ENCODE results near the gene NR3C1.

Gene NR3C1

DNA sequence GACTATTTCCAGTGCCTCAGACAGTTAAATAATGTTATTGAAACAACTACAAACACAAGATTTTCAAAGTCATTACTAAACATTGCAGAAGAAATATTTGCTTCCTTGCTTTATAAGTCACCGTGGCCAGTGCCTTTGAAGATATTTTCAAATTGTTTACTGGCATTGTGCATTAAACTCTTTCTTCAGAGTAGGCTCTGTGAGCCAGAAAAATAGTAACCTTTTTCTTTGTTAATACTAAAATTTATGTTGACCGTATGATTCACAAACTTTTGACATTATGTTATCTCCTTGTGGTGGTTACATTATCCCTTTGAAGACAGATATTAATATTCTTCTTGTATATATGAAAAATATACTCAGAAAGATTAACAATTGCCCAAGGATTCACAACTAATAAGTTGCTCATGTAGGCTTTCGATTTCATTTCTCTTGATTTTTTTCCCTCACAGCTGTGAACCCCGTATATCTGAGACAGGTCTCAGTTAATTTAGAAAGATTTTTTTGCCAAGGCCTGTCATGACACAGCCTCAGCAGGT lies 140.1 kb downstream of the NR3C1 start:
- Histone ChIP-seq H3K4me2 (ENCODE audit: low read length) (no peak overlapping the region), H3F3A (ENCODE audit: control insufficient read depth, insufficient read depth) (no peaks in the 10 kb centered on the region), H3K4me1 (ENCODE audit: control insufficient read depth, low read length) (no peaks in the 10 kb centered on the region), H3K27me3 (ENCODE audit: control insufficient read depth, low read length) (no peaks in the 10 kb centered on the region), H4K20me1 (ENCODE audit: control insufficient read depth, insufficient read depth, low read depth, low read length) (no peaks in the 10 kb centered on the region), H3K4me3 (ENCODE audit: low read length) (no peak overlapping the region), H3K27ac (ENCODE audit: low read depth, low read length) (no peak overlapping the region), H3K9me3 (ENCODE audit: control insufficient read depth, insufficient read depth, low read length) (no peaks in the 10 kb centered on the region), H3K36me3 (ENCODE audit: control insufficient read depth, low read length) (no peaks in the 10 kb centered on the region), H3K79me2 (ENCODE audit: control insufficient read depth, low read length) (no peaks in the 10 kb centered on the region), H3K9me2 (replicated peaks; ENCODE audit: control insufficient read depth, low read length) (no peaks in the 10 kb centered on the region)
- TF ChIP-seq EZH2phosphoT487 (IDR thresholded peaks at IDR 0.05; ENCODE audit: borderline replicate concordance, low read length), result no peak
- TF ChIP-seq, protein P1, sequence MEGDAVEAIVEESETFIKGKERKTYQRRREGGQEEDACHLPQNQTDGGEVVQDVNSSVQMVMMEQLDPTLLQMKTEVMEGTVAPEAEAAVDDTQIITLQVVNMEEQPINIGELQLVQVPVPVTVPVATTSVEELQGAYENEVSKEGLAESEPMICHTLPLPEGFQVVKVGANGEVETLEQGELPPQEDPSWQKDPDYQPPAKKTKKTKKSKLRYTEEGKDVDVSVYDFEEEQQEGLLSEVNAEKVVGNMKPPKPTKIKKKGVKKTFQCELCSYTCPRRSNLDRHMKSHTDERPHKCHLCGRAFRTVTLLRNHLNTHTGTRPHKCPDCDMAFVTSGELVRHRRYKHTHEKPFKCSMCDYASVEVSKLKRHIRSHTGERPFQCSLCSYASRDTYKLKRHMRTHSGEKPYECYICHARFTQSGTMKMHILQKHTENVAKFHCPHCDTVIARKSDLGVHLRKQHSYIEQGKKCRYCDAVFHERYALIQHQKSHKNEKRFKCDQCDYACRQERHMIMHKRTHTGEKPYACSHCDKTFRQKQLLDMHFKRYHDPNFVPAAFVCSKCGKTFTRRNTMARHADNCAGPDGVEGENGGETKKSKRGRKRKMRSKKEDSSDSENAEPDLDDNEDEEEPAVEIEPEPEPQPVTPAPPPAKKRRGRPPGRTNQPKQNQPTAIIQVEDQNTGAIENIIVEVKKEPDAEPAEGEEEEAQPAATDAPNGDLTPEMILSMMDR (IDR thresholded peaks at IDR 0.05; ENCODE audit: low read depth, low read length, poor library complexity, severe bottlenecking), result no peak

- no peak overlapping the region for H3K4me3 ChIP-seq (ENCODE audit: low read length)
- H3K4me1 ChIP-seq (ENCODE audit: control insufficient read depth, low read length), result no peaks in the 10 kb centered on the region
- no peaks in the 10 kb centered on the region for H3F3A ChIP-seq (ENCODE audit: control insufficient read depth, insufficient read depth)
- no peaks in the 10 kb centered on the region for H3K36me3 ChIP-seq (ENCODE audit: control insufficient read depth, low read length)
- H3K27ac ChIP-seq (ENCODE audit: low read depth, low read length), result no peak overlapping the region
- no peaks in the 10 kb centered on the region for H3K9me3 ChIP-seq (ENCODE audit: control insufficient read depth, insufficient read depth, low read length)
- no peaks in the 10 kb centered on the region for H3K27me3 ChIP-seq (ENCODE audit: control insufficient read depth, low read length)
- no peak overlapping the region for H3K4me2 ChIP-seq (ENCODE audit: low read length)
- H3K9me2 ChIP-seq (replicated peaks; ENCODE audit: control insufficient read depth, low read length), result no peaks in the 10 kb centered on the region
- H3K79me2 ChIP-seq (ENCODE audit: control insufficient read depth, low read length), result no peaks in the 10 kb centered on the region
- no peaks in the 10 kb centered on the region for H4K20me1 ChIP-seq (ENCODE audit: control insufficient read depth, insufficient read depth, low read depth, low read length)
- no peak for TF ChIP-seq EZH2phosphoT487 (IDR thresholded peaks at IDR 0.05; ENCODE audit: borderline replicate concordance, low read length)
Measured at GRCh38 chr5:143262393-143263174, 140.9 kb downstream of the NR3C1 start.

DNA sequence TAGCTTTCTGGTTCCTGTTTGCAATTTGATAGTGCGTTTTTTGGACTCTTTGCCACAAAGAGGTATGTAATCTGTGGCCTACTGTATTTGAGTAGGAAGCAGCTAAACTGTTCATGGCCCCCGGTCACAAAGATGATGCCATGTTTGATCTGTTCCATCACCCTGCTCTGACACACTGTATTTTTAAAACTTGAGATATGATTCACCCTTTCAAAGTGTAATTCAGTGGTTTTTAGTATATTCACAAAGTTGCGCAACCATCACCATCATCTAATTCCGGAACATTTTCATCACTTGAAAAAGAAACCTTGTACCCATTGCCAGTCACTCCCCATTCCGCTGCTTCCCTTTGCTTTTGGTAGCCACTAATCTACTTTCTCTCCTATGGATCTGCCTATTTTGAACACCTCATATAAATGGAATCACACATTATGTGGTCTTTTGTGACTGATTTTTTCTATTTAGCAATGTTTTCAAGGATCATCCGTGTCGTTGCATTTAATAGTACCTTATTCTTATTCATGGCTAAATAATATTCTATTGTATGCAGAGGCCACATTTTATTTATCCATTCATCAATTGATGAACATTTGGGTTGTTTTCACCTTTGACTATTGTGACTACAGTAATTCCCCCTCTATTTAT lies 141.6 kb downstream of the NR3C1 start:
- H3K27ac ChIP-seq (ENCODE audit: low read depth, low read length), result no peak overlapping the region
- H3K4me1 ChIP-seq (ENCODE audit: control insufficient read depth, low read length), result no peaks in the 10 kb centered on the region
- no peaks in the 10 kb centered on the region for H3K9me2 ChIP-seq (replicated peaks; ENCODE audit: control insufficient read depth, low read length)
- no peak overlapping the region for H3K4me2 ChIP-seq (ENCODE audit: low read length)
- no peaks in the 10 kb centered on the region for H3K36me3 ChIP-seq (ENCODE audit: control insufficient read depth, low read length)
- TF ChIP-seq, protein P1 (IDR thresholded peaks at IDR 0.05; ENCODE audit: low read depth, low read length, poor library complexity, severe bottlenecking), result no peak
- no peak for TF ChIP-seq EZH2phosphoT487 (IDR thresholded peaks at IDR 0.05; ENCODE audit: borderline replicate concordance, low read length)
- H3K79me2 ChIP-seq (ENCODE audit: control insufficient read depth, low read length), result no peaks in the 10 kb centered on the region
- H3F3A ChIP-seq (ENCODE audit: control insufficient read depth, insufficient read depth), result no peaks in the 10 kb centered on the region
- no peak overlapping the region for H3K4me3 ChIP-seq (ENCODE audit: low read length)
- H3K27me3 ChIP-seq (ENCODE audit: control insufficient read depth, low read length), result no peaks in the 10 kb centered on the region
- H4K20me1 ChIP-seq (ENCODE audit: control insufficient read depth, insufficient read depth, low read depth, low read length), result no peaks in the 10 kb centered on the region
- H3K9me3 ChIP-seq (ENCODE audit: control insufficient read depth, insufficient read depth, low read length), result no peaks in the 10 kb centered on the region

- H3K4me3 ChIP-seq (ENCODE audit: low read length), result no peak overlapping the region
- H3K27ac ChIP-seq (ENCODE audit: low read depth, low read length), result no peak overlapping the region
- no peaks in the 10 kb centered on the region for H3K27me3 ChIP-seq (ENCODE audit: control insufficient read depth, low read length)
- H3K4me2 ChIP-seq (ENCODE audit: low read length), result no peak overlapping the region
- TF ChIP-seq, protein P1 (IDR thresholded peaks at IDR 0.05; ENCODE audit: low read depth, low read length, poor library complexity, severe bottlenecking), result no peak
- TF ChIP-seq EZH2phosphoT487 (IDR thresholded peaks at IDR 0.05; ENCODE audit: borderline replicate concordance, low read length), result no peak
- no peaks in the 10 kb centered on the region for H3K4me1 ChIP-seq (ENCODE audit: control insufficient read depth, low read length)
- H4K20me1 ChIP-seq (ENCODE audit: control insufficient read depth, insufficient read depth, low read depth, low read length), result no peaks in the 10 kb centered on the region
- H3K36me3 ChIP-seq (ENCODE audit: control insufficient read depth, low read length), result no peaks in the 10 kb centered on the region
- H3F3A ChIP-seq (ENCODE audit: control insufficient read depth, insufficient read depth), result no peaks in the 10 kb centered on the region
- H3K79me2 ChIP-seq (ENCODE audit: control insufficient read depth, low read length), result no peaks in the 10 kb centered on the region
- no peaks in the 10 kb centered on the region for H3K9me3 ChIP-seq (ENCODE audit: control insufficient read depth, insufficient read depth, low read length)
- no peaks in the 10 kb centered on the region for H3K9me2 ChIP-seq (replicated peaks; ENCODE audit: control insufficient read depth, low read length)
Measured at GRCh38 chr5:143259254-143259605, 144.3 kb downstream of the NR3C1 start.
